Activated CD8-positive, alpha-beta T cell treated with anti-CD3 and anti-CD28 coated beads for 36 hours (primary cell): ENCODE measurements around the gene ACACB. TPM values are rescaled to one million over a fixed set of nuclear protein-coding genes. Genes with fewer than 3 reads are reported as not detected.

Experiments
- ATAC-seq: fragments of 200-7000 bp; cut with Tn5 transposase; one replicate; pipeline ENCODE4 v1.10.0; 2021; ENCODE audit warnings: mild to moderate bottlenecking, moderate library complexity
- CTCF ChIA-PET: fragments of 350-600 bp; sonication (Branson Sonifier 250); formaldehyde crosslinking; loops from one replicate; lab custom pipeline; 2021; ENCODE audit warnings: antibody characterized with exemption; lab: Charles Lee
- POLR2A ChIA-PET: fragments of 350-600 bp; sonication (Branson Sonifier 250); formaldehyde crosslinking; loops from one replicate; lab custom pipeline; 2021; ENCODE audit warnings: antibody characterized with exemption; lab: Charles Lee
- DNase-seq: peaks from one replicate; pipeline ENCODE4 v3.0.0-alpha.2; 2020
- H3K27ac Mint-ChIP-seq: one replicate; pipeline ENCODE4 v1.8.0; 2021; ENCODE audit warnings: mild to moderate bottlenecking, mixed read lengths
- H3K27me3 Mint-ChIP-seq: one replicate; pipeline ENCODE4 v1.8.0; 2021; ENCODE audit warnings: mixed read lengths
- H3K36me3 Mint-ChIP-seq: one replicate; pipeline ENCODE4 v1.8.0; 2021; ENCODE audit warnings: low read depth, mixed read lengths
- H3K4me1 Mint-ChIP-seq: one replicate; pipeline ENCODE4 v1.8.0; 2021; ENCODE audit warnings: low read depth, mixed read lengths
- H3K4me3 Mint-ChIP-seq: one replicate; pipeline ENCODE4 v1.8.0; 2021; ENCODE audit warnings: mild to moderate bottlenecking, moderate library complexity, mixed read lengths
- H3K9me3 Mint-ChIP-seq: one replicate; pipeline ENCODE4 v1.8.0; 2021; ENCODE audit warnings: mixed read lengths
- intact Hi-C: fragments of 100-400 bp; cut with micrococcal nuclease; formaldehyde crosslinking; loops from one replicate; pipeline ENCODE4 v1.10.0; 2022
- total RNA-seq, 2 experiments: library from RNA; stranded (reverse); gene quantifications; one replicate each; pipeline ENCODE4 v1.2.3, GENCODE V29; 2021
- TF ChIP-seq, protein P1 (sequence below): fragments of 200-600 bp; IDR thresholded peaks from one replicate; pipeline ENCODE4 v1.8.0; 2022; ENCODE audit warnings: antibody characterized with exemption, mild to moderate bottlenecking

Gene ACACB
- total RNA-seq, 2 experiments from 2014 or later: 8.7 to 11.2 TPM

DNA sequence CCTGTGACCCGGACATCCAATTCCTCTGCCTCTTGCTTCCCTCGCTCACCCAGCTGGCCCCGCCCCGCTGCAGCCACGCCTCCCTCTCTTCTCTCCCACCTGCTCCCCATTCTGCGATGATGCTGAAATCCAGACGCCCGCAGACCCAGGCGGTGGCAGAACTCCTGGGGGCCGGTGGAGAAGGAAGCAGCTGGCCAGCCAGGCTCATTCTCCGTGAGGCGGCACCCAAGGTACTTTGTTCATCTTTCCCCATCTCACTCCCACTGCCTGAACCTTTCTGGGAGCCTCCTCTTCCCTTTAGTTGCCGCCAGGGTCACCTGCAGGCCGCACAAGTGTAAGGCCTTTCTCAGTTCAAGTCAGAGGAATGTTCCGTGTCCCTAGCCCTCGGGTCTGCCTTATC is 157.0 kb downstream of the ACACB start:
- intact Hi-C loops: no loop called here
- Mint-ChIP-seq H3K27ac (no peak overlapping the region), H3K27me3 (no peaks in the 10 kb centered on the region), H3K9me3 (peaks cover 4% of the 10 kb centered on the region), H3K4me3 (no peak overlapping the region), H3K4me1 (no peaks in the 10 kb centered on the region), H3K36me3 (no peaks in the 10 kb centered on the region)
- TF ChIP-seq, protein P1, sequence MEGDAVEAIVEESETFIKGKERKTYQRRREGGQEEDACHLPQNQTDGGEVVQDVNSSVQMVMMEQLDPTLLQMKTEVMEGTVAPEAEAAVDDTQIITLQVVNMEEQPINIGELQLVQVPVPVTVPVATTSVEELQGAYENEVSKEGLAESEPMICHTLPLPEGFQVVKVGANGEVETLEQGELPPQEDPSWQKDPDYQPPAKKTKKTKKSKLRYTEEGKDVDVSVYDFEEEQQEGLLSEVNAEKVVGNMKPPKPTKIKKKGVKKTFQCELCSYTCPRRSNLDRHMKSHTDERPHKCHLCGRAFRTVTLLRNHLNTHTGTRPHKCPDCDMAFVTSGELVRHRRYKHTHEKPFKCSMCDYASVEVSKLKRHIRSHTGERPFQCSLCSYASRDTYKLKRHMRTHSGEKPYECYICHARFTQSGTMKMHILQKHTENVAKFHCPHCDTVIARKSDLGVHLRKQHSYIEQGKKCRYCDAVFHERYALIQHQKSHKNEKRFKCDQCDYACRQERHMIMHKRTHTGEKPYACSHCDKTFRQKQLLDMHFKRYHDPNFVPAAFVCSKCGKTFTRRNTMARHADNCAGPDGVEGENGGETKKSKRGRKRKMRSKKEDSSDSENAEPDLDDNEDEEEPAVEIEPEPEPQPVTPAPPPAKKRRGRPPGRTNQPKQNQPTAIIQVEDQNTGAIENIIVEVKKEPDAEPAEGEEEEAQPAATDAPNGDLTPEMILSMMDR: no peak
- ChIA-PET CTCF (no interaction called here), POLR2A (no interaction called here)
- no peak for ATAC-seq
- DNase-seq: no peak

DNA sequence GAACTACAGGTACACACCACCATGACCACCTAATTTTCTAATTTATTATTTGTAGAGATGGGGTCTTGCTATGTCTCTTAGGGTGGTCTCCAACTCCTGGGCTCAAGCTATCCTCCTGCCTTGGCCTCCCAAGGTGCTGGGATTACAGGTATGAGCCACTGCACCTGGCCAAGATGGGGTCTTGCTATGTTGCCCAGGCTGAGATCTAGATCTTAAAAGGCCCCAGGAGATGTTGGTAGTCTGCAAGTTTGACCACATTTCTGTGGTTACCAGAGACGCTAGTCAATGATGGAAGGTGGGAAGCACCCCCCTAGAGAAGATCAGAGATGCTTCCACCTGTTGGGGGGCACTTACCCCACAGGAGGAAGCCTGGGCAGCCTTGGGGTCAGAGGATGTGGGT is 158.0 kb downstream of the ACACB start:
- Mint-ChIP-seq H3K4me3 (no peak overlapping the region), H3K27me3 (no peaks in the 10 kb centered on the region), H3K36me3 (no peaks in the 10 kb centered on the region), H3K4me1 (no peaks in the 10 kb centered on the region), H3K9me3 (peaks cover 4% of the 10 kb centered on the region), H3K27ac (no peak overlapping the region)
- intact Hi-C loops: no loop called here
- ATAC-seq: no peak
- ChIA-PET CTCF (no interaction called here), POLR2A (no interaction called here)
- DNase-seq: no peak
- TF ChIP-seq, protein P1: no peak

DNA sequence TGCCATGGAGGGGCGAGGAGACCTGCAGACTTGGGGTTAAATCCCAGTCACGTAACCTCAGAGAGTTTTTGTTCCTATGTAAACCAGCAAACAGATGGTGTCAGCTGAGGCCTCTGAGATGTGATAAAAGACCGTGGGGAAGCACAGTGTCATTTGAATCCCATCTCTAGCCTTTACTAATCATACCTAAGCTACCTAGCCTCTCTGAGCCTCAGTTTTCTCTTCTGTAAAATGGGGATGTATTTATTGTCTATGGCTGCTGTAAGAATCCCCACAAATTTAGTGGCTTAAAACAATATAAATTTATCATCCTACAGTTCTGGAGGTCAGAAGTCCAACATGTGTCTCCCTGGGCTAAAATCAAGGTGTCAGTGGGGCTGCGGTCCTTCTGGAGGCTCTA is 158.8 kb downstream of the ACACB start:
- POLR2A ChIA-PET: no interaction called here
- no peak for ATAC-seq
- intact Hi-C loops: no loop called here

DNA sequence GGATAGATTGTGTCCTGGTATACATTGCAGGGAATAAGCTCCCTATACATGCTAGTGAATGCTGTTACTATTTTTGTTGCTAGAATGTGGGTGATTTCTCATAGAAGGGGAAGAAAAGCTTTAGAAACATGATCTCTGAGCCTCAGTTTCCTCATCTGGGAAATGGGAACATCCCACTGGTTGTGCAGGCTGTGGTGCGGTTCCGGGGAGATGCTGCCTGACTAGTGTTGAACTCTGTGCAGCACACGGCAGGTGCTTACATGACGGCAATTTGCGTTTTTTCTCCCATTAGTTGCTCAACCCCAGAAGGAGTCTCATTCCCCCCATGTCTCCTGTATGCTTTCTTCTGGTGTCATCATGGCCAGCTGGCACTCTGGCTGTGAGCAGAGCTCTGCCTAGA is 159.8 kb downstream of the ACACB start:
- CTCF ChIA-PET: interaction anchor here (0.9 kb wide), 1 partner anchor 117 kb away, joined by 3 read pairs; no protein-coding TSS in a partner anchor
- H3K27me3 Mint-ChIP-seq: no peaks in the 10 kb centered on the region
- H3K36me3 Mint-ChIP-seq: no peaks in the 10 kb centered on the region
- ATAC-seq: no peak
- POLR2A ChIA-PET: no interaction called here
- no peak overlapping the region for H3K27ac Mint-ChIP-seq
- TF ChIP-seq, protein P1: no peak
- DNase-seq: no peak
- H3K4me1 Mint-ChIP-seq: no peaks in the 10 kb centered on the region
- H3K4me3 Mint-ChIP-seq: no peak overlapping the region
- peaks cover under 1% of the 10 kb centered on the region for H3K9me3 Mint-ChIP-seq
- intact Hi-C loops: no loop called here

More for the DNA sequence above, 158.8 kb downstream of the ACACB start:
- CTCF ChIA-PET: no interaction called here
- peaks cover 4% of the 10 kb centered on the region for H3K9me3 Mint-ChIP-seq
- no peaks in the 10 kb centered on the region for H3K27me3 Mint-ChIP-seq
- H3K36me3 Mint-ChIP-seq: no peaks in the 10 kb centered on the region
- no peaks in the 10 kb centered on the region for H3K4me1 Mint-ChIP-seq
- H3K4me3 Mint-ChIP-seq: no peak overlapping the region
- no peak overlapping the region for H3K27ac Mint-ChIP-seq
- no peak for DNase-seq
- TF ChIP-seq, protein P1: no peak

DNA sequence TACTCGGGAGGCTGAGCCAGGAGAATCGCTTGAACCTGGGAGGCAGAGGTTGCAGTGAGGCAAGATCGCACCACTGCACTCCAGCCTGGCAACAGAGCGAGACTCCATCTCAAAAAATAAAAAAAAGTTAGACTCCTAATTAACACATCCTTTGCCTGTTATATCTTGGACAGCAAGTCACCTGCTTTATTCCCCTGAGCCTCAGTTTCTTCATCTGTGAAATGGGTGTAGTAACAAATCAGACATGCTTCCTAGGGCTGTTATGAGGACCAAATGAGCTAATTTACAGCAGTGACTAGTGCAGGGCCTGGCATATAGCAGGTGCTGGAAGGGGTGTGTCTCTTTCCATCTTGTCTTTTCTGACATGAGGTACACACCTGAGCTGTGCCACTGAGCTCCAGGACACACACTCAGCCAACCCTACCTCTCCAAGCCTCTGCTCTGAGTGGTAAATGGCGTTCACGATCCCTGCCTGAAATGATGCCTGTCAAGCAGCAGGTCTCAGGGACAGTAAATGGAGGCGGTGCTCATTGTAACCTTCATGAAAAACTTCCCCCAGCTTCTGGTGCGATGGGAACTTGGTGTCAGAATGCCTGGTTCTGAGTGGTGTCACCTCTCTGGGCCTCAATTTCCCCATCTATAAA is 161.0 kb downstream of the ACACB start:
- Mint-ChIP-seq H3K27ac (no peak overlapping the region), H3K27me3 (no peaks in the 10 kb centered on the region), H3K4me3 (no peak overlapping the region), H3K36me3 (no peaks in the 10 kb centered on the region), H3K9me3 (no peaks in the 10 kb centered on the region), H3K4me1 (no peaks in the 10 kb centered on the region)
- ChIA-PET CTCF (interaction anchor here (1.8 kb wide), 1 partner anchor 14 kb away, joined by 9 read pairs; no protein-coding TSS in a partner anchor), POLR2A (no interaction called here)
- TF ChIP-seq, protein P1: no peak
- ATAC-seq: no peak
- no peak for DNase-seq
- intact Hi-C loops: no loop called here
